Muscle of leg (tissue), 11 donors: ENCODE measurements around the gene OR5L2. TPM values are rescaled to one million over a fixed set of nuclear protein-coding genes. Genes with fewer than 3 reads are reported as not detected.
"Not testable (repeated sequence)": the region's sequence is repeated elsewhere in the genome, so short reads cannot be mapped to it uniquely, and the experiment has no call there.

Experiments used
- DNase-seq: peaks from one replicate; pipeline ENCODE4 v3.0.0; 2013
- H3K27ac ChIP-seq: one replicate; pipeline ENCODE4 v1.5.1; 2013; ENCODE audit warnings: mild to moderate bottlenecking, low read length, control low read depth
- H3K27me3 ChIP-seq: one replicate; pipeline ENCODE4 v1.6.1; 2013; ENCODE audit warnings: low read length; ENCODE audit not compliant: control insufficient read depth, insufficient read depth
- H3K36me3 ChIP-seq: one replicate; pipeline ENCODE4 v1.6.1; 2013; ENCODE audit warnings: low read length; ENCODE audit not compliant: control insufficient read depth, insufficient read depth
- H3K4me1 ChIP-seq: one replicate; pipeline ENCODE4 v1.6.1; 2013; ENCODE audit warnings: low read length; ENCODE audit not compliant: control insufficient read depth, insufficient read depth
- H3K4me3 ChIP-seq: one replicate; pipeline ENCODE4 v1.5.1; 2013; ENCODE audit warnings: low read length, control low read depth
- H3K9me3 ChIP-seq: replicated peaks from 2 replicates; pipeline ENCODE4 v1.6.1; 2013; ENCODE audit warnings: low read depth, low read length; ENCODE audit not compliant: control insufficient read depth
- WGBS: methylation state at CpG from one replicate; pipeline ENCODE4 v1.1.5; 2013; ENCODE audit warnings: missing lambda C conversion rate; ENCODE audit not compliant: insufficient coverage; 5-methylcytosine and 5-hydroxymethylcytosine counted together
- polyA plus RNA-seq, 8 donors: library from polyadenylated mRNA; unstranded; fragments of 120-200 nt; gene quantifications; one replicate each; pipeline versions ENCODE4 v1.2.1 to v1.2.3, GENCODE V29; 2013; ENCODE audit warnings: inconsistent platforms in 1 of 8, low replicate concordance in 1 of 8; ENCODE audit not compliant: insufficient read length in 8 of 8, insufficient read depth in 1 of 8
- total RNA-seq: library from RNA; stranded (reverse); fragments of 120-200 nt; gene quantifications from one replicate; pipeline ENCODE4 v1.2.4, GENCODE V29; 2013

The OR5L2 gene
- total and polyA plus RNA-seq, 9 donors = not detected

- Histone ChIP-seq H3K27ac (no peak overlapping the region), H3K27me3 (no peaks in the 10 kb centered on the region), H3K4me3 (no peak overlapping the region), H3K4me1 (no peaks in the 10 kb centered on the region), H3K36me3 (no peaks in the 10 kb centered on the region), H3K9me3 (peaks cover 20% of the 10 kb centered on the region)
- no CpG with 5 or more reads among the region's 1 CpG for WGBS
- no peak for DNase-seq
Observed at GRCh38 chr11:55852141-55852540, 25.1 kb downstream of the OR5L2 start.

GRCh38 chr11:55854704-55855103 is 27.7 kb downstream of the OR5L2 start:
- H3K27me3 ChIP-seq = no peaks in the 10 kb centered on the region
- no peak overlapping the region for H3K27ac ChIP-seq
- peaks cover 26% of the 10 kb centered on the region for H3K9me3 ChIP-seq
- no peaks in the 10 kb centered on the region for H3K4me1 ChIP-seq
- no peak overlapping the region for H3K4me3 ChIP-seq
- no CpG with 5 or more reads among the region's 1 CpG for WGBS
- DNase-seq = no peak
- H3K36me3 ChIP-seq = no peaks in the 10 kb centered on the region

- 87% methylated on average over 2 of the region's 4 CpGs for WGBS
- H3K9me3 ChIP-seq = peaks cover 14% of the 10 kb centered on the region
- H3K27me3 ChIP-seq, DNase-seq, H3K4me3 ChIP-seq, H3K27ac ChIP-seq, H3K4me1 ChIP-seq, H3K36me3 ChIP-seq: not testable (repeated sequence)
Observed at GRCh38 chr11:55867354-55867753, 40.3 kb downstream of the OR5L2 start.

DNA sequence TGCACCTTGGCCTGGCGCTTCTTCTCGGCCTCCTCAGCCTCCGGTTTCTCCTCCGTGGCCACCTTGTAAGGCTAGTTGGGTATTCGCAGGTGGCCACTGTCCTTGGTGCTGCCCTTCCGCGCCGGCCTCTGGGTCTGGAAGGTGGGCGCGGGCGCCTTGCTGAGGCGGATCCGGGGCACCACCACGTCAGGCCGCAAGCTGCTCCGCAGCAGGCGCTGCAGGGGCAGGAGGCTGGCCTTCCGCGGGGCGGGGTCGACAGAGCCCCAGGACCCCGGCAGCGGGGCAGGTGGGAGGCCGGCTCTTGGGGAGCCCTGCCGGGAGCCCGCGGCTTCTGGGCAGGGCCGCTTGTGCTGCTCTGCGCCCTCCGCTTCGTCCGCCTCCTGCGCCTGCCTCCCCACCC is 45.7 kb downstream of the OR5L2 start:
- not testable (repeated sequence) for H3K27ac ChIP-seq, H3K4me3 ChIP-seq, H3K4me1 ChIP-seq, H3K27me3 ChIP-seq, DNase-seq, H3K36me3 ChIP-seq
- peaks cover 13% of the 10 kb centered on the region for H3K9me3 ChIP-seq
- WGBS = 30% methylated on average over 33 of the region's 33 CpGs

DNA sequence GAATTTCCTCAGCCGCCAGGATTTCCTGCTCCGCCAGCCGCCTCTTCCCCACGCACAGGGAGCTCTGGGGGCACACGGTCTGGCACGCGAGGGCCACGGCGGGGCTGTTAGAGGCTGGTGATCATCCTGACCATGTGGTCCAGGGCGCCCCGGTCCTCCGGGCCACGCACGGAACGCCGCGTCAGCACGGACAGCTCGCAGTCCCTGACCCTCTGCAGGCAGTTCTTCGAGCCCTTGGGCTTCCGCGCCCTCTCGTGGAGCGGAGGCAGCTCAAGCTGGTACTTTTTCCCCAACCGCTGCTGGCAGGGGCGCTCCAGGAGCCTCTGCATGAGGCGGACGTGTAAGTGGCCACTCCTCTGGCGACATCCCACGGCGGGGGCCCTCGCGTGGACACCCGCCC is 46.1 kb downstream of the OR5L2 start:
- not testable (repeated sequence) for H3K36me3 ChIP-seq, H3K27me3 ChIP-seq, DNase-seq, H3K4me3 ChIP-seq, H3K4me1 ChIP-seq, H3K27ac ChIP-seq
- peaks cover 10% of the 10 kb centered on the region for H3K9me3 ChIP-seq
- 49% methylated on average over 28 of the region's 34 CpGs for WGBS

Other genes starting within 250 kb of the OR5L2 start
- gene OR4C11, start 219.6 kb upstream of the OR5L2 start, total RNA-seq = not detected
- under 1 TPM in 1 of 8 donors, not detected in 7; 0.10 TPM for gene OR4C11, start 219.6 kb upstream of the OR5L2 start, polyA plus RNA-seq
- not detected for gene OR4P4, start 192.1 kb upstream of the OR5L2 start, total RNA-seq
- under 1 TPM in 5 of 8 donors, not detected in 3; 0.05 to 0.19 (median 0.08) TPM for gene OR4P4, start 192.1 kb upstream of the OR5L2 start, polyA plus RNA-seq
- not detected for gene OR4S2, start 178.9 kb upstream of the OR5L2 start, total RNA-seq
- not detected for gene OR4S2, start 178.9 kb upstream of the OR5L2 start, polyA plus RNA-seq
- gene OR4C6, start 165.0 kb upstream of the OR5L2 start, total RNA-seq = not detected
- not detected for gene OR4C6, start 165.0 kb upstream of the OR5L2 start, polyA plus RNA-seq
- not detected for gene OR5D13, start 53.8 kb upstream of the OR5L2 start, total RNA-seq
- not detected for gene OR5D13, start 53.8 kb upstream of the OR5L2 start, polyA plus RNA-seq
- not detected for gene OR5D14, start 31.7 kb upstream of the OR5L2 start, total RNA-seq
- gene OR5D14, start 31.7 kb upstream of the OR5L2 start, polyA plus RNA-seq = not detected
- not detected for gene OR5L1, start 15.9 kb upstream of the OR5L2 start, total RNA-seq
- gene OR5L1, start 15.9 kb upstream of the OR5L2 start, polyA plus RNA-seq = not detected
- gene OR5D18, start 7.6 kb upstream of the OR5L2 start, total RNA-seq = not detected
- gene OR5D18, start 7.6 kb upstream of the OR5L2 start, polyA plus RNA-seq = not detected
- gene OR5D16, start 11.5 kb downstream of the OR5L2 start, total RNA-seq = not detected
- gene OR5D16, start 11.5 kb downstream of the OR5L2 start, polyA plus RNA-seq = not detected
- not detected for gene TRIM51, start 56.1 kb downstream of the OR5L2 start, total RNA-seq
- not detected for gene TRIM51, start 56.1 kb downstream of the OR5L2 start, polyA plus RNA-seq
- not detected for gene OR5W2, start 87.4 kb downstream of the OR5L2 start, total RNA-seq
- gene OR5W2, start 87.4 kb downstream of the OR5L2 start, polyA plus RNA-seq = not detected
- gene OR5I1, start 109.2 kb downstream of the OR5L2 start, total RNA-seq = not detected
- not detected for gene OR5I1, start 109.2 kb downstream of the OR5L2 start, polyA plus RNA-seq
- gene OR10AG1, start 142.7 kb downstream of the OR5L2 start, total RNA-seq = not detected
- gene OR10AG1, start 142.7 kb downstream of the OR5L2 start, polyA plus RNA-seq = not detected
- gene OR5F1, start 167.4 kb downstream of the OR5L2 start, total RNA-seq = not detected
- gene OR5F1, start 167.4 kb downstream of the OR5L2 start, polyA plus RNA-seq = not detected
- gene OR5AS1, start 200.4 kb downstream of the OR5L2 start, total RNA-seq = not detected
- gene OR5AS1, start 200.4 kb downstream of the OR5L2 start, polyA plus RNA-seq = under 1 TPM in 5 of 8 donors, not detected in 3; 0.03 to 0.14 (median 0.03) TPM